Pancreas (tissue), 10 donors: ENCODE measurements around the gene PHACTR2. TPM values are rescaled to one million over a fixed set of nuclear protein-coding genes. Genes with fewer than 3 reads are reported as not detected.

Experiments
- ATAC-seq, 4 donors: fragments of 200-7000 bp; cut with Tn5 transposase; one replicate each; pipeline versions ENCODE4 v1.8.0 to v1.9.1; 2020; ENCODE audit warnings: mild to moderate bottlenecking in 4 of 4, moderate library complexity in 4 of 4
- DNase-seq, 6 donors: peaks; one replicate each; pipeline ENCODE4 v3.0.0-alpha.2; 2020
- FAIRE-seq: peaks from 2 replicates; lab custom pipeline; 2012; peaks lifted over from hg19 to GRCh38; lab: Jason Lieb, UNC
- H3K27ac ChIP-seq, 4 donors: fragments of 200-600 bp; sonication (generic); 1 replicate in 3 of 4; 2 replicates in 1 of 4; pipeline versions ENCODE4 v1.5.0 to v1.8.0; 2020
- H3K27me3 ChIP-seq, 4 donors: fragments of 200-600 bp; one replicate each; pipeline ENCODE4 v1.8.0; 2021
- H3K36me3 ChIP-seq, 3 donors: fragments of 200-600 bp; sonication (generic) in 1 of 3; one replicate each; pipeline versions ENCODE4 v1.5.0 to v1.8.0; 2020 to 2021
- H3K4me1 ChIP-seq, 3 donors: fragments of 200-600 bp; one replicate each; pipeline ENCODE4 v1.8.0; 2021
- H3K4me3 ChIP-seq, 4 donors: fragments of 200-600 bp; sonication (generic) in 2 of 4; one replicate each; pipeline versions ENCODE4 v1.5.0 to v1.8.0; 2020 to 2021
- H3K9me3 ChIP-seq, 4 donors: fragments of 200-600 bp; one replicate each; pipeline ENCODE4 v1.8.0; 2021
- WGBS, 2 donors: extraction: QIAGEN DNeasy Blood & Tissue Kit; methylation state at CpG; one replicate each; pipeline ENCODE4 v1.1.7; 2013; 5-methylcytosine and 5-hydroxymethylcytosine counted together
- intact Hi-C, 3 donors: fragments of 100-400 bp; cut with DNase I; formaldehyde crosslinking; loops; one replicate each; pipeline versions ENCODE4 v1.11.1 to v1.14.2; 2022
- polyA plus RNA-seq, 2 donors: library from polyadenylated mRNA; stranded (reverse); fragments of 200-250 nt; gene quantifications; one replicate each; pipeline ENCODE4 v1.2.3, GENCODE V29; 2013
- total RNA-seq, 6 donors: library from RNA; stranded (reverse); fragmentation: NEBNext Ultra II Directional in 4 of 6; extraction: Animal tissue kit (Norgen Biotek cat#: 25700) in 4 of 6; gene quantifications; one replicate each; pipeline versions ENCODE4 v1.2.1 to v1.2.4, GENCODE V29; 2021 to 2023
- TF ChIP-seq, protein P1 (sequence below), 4 donors: fragments of 200-600 bp; sonication (generic) in 3 of 4; IDR thresholded peaks; one replicate each; pipeline versions ENCODE4 v1.5.0 to v1.8.0; 2021; ENCODE audit warnings: antibody characterized with exemption in 4 of 4
- donor health status: healthy with polysubstance abuse.
- donor health status: DM: no; HTN: no; CAD: no; lungs with moderate emphysema.
- donor health status: DM: no; HTN: no; CAD: no.
- donor health status: control.
- donor health status: control.
- donor health status: Bipolar disorder and iron deficiency.
- donor health status: DM: yes; HTN: yes; CAD: no.
- donor health status: DM: no; HTN: no; CAD: no.
- donor health status: DM: no; HTN: no; CAD: no.
- donor health status: DM: yes; HTN: yes; CAD: no.

The PHACTR2 gene
- total and polyA plus RNA-seq, 8 donors, result 2.7 to 19.0 (median 8.9) TPM

DNA sequence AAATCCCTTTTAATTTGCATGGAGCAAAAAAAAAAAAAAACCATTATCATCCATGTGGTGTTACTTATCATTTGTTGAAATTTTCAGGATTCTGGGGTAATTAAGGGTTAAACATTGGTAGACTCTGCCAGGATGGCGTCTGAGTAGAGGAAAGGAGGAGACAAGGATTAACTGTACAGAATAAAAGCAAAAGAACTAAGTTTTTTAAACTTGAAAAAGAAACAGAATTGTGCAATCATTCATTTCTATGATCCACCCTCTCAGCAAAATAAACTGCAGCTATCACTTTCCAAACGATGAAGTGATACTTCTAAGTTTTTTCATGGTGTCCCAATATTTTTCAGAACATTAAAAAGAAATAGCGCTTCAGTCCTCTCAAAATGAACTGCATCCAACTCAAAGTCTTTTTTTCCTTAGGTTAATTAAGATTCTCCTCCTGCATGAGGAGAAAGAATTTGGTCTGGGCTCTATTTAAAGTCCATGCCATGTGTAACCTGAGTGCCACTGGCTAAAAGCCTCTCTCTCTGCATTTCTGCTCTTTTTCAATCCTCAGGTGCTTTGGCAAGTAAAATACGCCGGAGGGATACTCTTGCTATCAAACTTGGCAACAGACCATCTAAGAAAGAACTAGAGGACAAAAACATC is 95.9 kb downstream of the PHACTR2 start:
- intact Hi-C loops, result no loop called here
- Histone ChIP-seq H3K4me3 (no peak overlapping the region), H3K9me3 (no peaks in the 10 kb centered on the region), H3K27ac (no peak overlapping the region), H3K4me1 (no peaks in the 10 kb centered on the region), H3K36me3 (no peaks in the 10 kb centered on the region), H3K27me3 (no peaks in the 10 kb centered on the region)
- DNase-seq (no peak), ATAC-seq (no peak), FAIRE-seq (no peak)
- WGBS, 2 donors, result 66 to 72% methylated on average over 5 of the region's 5 CpGs
- TF ChIP-seq, protein P1, sequence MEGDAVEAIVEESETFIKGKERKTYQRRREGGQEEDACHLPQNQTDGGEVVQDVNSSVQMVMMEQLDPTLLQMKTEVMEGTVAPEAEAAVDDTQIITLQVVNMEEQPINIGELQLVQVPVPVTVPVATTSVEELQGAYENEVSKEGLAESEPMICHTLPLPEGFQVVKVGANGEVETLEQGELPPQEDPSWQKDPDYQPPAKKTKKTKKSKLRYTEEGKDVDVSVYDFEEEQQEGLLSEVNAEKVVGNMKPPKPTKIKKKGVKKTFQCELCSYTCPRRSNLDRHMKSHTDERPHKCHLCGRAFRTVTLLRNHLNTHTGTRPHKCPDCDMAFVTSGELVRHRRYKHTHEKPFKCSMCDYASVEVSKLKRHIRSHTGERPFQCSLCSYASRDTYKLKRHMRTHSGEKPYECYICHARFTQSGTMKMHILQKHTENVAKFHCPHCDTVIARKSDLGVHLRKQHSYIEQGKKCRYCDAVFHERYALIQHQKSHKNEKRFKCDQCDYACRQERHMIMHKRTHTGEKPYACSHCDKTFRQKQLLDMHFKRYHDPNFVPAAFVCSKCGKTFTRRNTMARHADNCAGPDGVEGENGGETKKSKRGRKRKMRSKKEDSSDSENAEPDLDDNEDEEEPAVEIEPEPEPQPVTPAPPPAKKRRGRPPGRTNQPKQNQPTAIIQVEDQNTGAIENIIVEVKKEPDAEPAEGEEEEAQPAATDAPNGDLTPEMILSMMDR (IDR thresholded peaks at IDR 0.05), result no peak

DNA sequence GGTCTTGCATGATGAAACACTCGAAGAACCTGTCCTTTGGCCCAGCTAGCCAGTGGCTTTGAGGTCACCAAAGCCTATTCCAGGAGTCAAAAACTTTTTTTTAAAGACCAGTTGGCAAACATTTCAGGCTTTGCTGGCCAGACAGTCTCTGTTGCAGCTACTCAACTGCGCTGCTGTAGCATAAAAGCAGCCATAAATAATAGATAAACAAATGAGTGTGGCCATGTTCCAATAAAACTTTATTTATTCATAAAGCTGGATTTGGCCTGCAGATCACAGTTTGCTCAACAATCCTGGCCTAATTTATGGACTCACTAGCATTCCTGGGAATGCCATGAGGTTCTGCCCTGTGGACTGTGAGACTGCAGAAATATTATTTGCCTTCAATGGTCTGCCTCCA is 96.6 kb downstream of the PHACTR2 start:
- Histone ChIP-seq H3K36me3 (no peaks in the 10 kb centered on the region), H3K9me3 (no peaks in the 10 kb centered on the region), H3K4me3 (no peak overlapping the region), H3K27me3 (no peaks in the 10 kb centered on the region), H3K4me1 (no peaks in the 10 kb centered on the region), H3K27ac (no peak overlapping the region)
- DNase-seq (no peak), FAIRE-seq (no peak), ATAC-seq (peak in 1 of 4 donors; percentile 14)
- intact Hi-C loops, result no loop called here
- 72 to 78% methylated on average over 2 of the region's 2 CpGs for WGBS, 2 donors
- TF ChIP-seq, protein P1 (IDR thresholded peaks at IDR 0.05), result no peak

DNA sequence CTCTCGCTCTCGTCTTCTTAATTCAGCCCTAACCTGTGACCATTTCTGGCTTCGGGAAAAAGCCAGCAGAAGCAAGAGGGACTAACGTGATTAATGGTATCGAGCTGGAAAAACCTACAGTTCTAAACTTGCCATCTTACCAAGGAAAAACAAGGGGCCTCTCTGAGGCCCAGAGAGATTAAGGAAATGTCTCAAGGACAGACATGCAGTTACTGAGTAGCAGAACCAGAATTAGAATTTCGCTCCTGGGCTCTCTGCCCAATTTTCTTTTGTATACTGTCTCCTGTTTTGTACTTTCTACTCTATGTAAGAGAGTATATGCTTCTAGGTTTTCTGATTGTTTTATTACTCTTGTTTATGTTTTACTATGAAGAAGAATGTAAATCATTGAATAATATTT is 97.6 kb downstream of the PHACTR2 start:
- intact Hi-C loops, result no loop called here
- peak in 1 of 4 donors; percentile 42 for ATAC-seq
- Histone ChIP-seq H3K27ac (no peak overlapping the region), H3K9me3 (no peaks in the 10 kb centered on the region), H3K4me1 (no peaks in the 10 kb centered on the region), H3K27me3 (no peaks in the 10 kb centered on the region), H3K4me3 (no peak overlapping the region), H3K36me3 (no peaks in the 10 kb centered on the region)
- TF ChIP-seq, protein P1 (IDR thresholded peaks at IDR 0.05), result no peak
- DNase-seq, result no peak
- no peak for FAIRE-seq
- 47 to 53% methylated on average over 6 of the region's 6 CpGs for WGBS, 2 donors

DNA sequence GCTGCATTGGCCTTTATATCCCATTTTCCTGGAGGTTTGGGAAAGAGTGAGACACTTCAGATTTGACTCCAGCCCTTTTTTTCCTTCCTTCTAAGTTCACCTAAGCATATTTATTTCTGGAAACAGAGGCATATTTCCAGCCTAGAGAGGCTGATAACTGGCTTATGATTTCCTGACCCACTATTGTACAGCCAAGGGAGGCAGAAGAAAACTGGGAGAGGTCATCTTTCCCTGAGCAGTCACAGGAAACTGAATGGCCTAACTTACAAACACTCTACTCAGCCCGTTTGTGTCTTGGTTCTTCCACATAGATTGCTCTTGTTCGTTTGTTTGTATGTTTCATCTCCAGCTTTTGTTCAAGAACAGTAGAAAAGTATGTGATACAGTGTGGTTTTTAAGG is 101.2 kb downstream of the PHACTR2 start:
- Histone ChIP-seq H3K27me3 (no peaks in the 10 kb centered on the region), H3K9me3 (no peaks in the 10 kb centered on the region), H3K36me3 (no peaks in the 10 kb centered on the region), H3K4me1 (no peaks in the 10 kb centered on the region), H3K4me3 (no peak overlapping the region), H3K27ac (no peak overlapping the region)
- intact Hi-C loops, result no loop called here
- no peak for ATAC-seq
- FAIRE-seq, result no peak
- DNase-seq, result no peak
- TF ChIP-seq, protein P1 (IDR thresholded peaks at IDR 0.05), result no peak
- 84 to 86% methylated on average over 2 of the region's 2 CpGs for WGBS, 2 donors

DNA sequence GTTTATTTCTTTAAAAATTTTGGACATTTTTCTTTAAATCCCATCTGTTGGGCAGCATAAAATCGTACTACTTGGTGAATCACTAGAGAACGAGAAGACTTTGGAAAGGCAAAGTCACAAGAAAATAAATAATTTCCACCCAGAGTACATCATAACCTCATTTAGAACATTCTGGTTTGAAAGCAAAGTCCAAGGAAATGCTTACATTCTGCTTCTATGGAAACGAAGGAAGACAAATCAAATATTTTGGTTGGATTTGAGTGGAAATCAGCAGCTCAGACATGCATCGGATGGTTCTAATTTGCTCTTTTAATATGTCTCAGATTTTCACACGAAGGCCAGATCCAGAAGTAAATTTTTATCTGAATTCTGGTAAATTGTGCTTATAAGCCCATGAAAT is 104.7 kb downstream of the PHACTR2 start:
- H3K27ac ChIP-seq, result no peak overlapping the region
- intact Hi-C loops, result no loop called here
- H3K4me1 ChIP-seq, result no peaks in the 10 kb centered on the region
- WGBS, 2 donors, result 80 to 81% methylated on average over 5 of the region's 5 CpGs
- no peak overlapping the region for H3K4me3 ChIP-seq
- ATAC-seq (no peak), DNase-seq (no peak), FAIRE-seq (no peak)
- H3K36me3 ChIP-seq, result no peaks in the 10 kb centered on the region
- no peaks in the 10 kb centered on the region for H3K27me3 ChIP-seq
- TF ChIP-seq, protein P1 (IDR thresholded peaks at IDR 0.05), result no peak
- no peaks in the 10 kb centered on the region for H3K9me3 ChIP-seq
